GM19035 (cell line): ENCODE measurements around the gene PDE7B.

ENCODE experiments used
- ATAC-seq: cut with Tn5 transposase; IDR thresholded peaks from one replicate; pipeline ENCODE4 v1.9.1; 2021; ENCODE audit not compliant: unreplicated experiment

The PDE7B gene

DNA sequence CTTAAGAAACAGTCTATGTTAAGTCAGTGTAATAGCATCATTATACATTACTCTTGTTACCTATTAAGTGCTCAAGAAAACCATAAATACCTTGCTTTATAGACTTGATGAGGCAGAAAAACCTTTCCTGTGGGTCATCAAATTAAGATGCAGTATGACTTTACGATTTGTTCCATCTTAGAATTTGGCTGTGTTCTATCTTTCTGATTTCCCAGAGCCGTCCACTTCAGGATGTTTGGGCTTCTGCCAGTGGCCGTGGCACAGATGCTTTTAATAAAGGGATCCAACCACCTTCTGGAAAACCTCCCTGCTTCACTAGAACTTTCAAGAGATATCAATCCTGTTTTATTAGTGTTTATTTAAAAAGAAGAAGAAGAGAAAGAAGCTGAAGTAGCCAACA is 71.2 kb downstream of the PDE7B start:
- no peak for ATAC-seq

DNA sequence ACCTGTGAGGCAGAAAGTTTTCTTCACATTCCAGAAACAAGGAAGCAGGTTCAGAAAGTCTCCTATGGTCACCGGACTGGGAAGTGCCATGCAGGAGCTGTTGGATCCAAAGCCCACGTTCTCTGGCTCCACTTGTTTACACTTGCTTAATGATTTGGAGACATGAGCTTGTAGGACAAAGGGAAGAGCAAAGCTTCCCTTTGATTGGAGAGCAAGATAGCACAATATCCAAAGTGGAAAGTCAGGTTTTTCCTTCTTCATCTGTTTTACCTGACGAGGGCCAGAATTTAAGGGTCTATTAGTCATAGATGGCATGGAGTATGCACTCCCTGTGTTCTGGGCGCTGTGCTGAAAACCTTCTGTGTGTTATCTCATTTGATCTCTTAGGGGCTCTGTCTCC is 81.2 kb downstream of the PDE7B start:
- ATAC-seq, result no peak

DNA sequence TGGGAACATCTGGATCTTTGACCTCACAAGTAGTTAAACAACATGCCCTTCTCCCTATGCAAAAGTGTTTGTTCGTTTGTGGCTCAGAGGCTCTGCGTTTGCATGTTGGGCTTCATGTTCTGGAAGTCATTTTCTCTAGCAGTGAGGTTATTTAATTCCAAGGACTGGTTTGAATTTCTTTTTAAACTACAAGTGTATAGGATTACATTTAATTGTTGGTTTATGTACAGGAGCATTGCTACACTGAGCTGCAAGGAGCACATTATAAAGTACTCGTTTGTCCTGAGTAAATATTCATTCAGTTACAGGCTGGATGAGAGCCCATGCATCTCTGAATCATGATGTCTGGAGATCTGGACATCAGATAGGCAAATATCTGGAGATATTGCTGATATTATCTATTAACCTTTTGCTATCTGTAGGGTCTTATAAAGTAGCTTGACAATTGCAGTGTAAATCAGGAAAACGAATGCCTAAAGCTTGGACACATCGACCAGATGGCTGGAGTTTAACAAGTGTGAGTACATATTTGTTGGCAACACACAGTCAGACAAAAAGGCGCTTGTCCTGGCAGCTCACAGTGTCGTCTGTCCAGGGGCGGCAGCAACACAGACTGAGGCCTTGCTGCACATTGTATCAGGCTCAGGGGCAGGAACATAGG is 84.6 kb downstream of the PDE7B start:
- no peak for ATAC-seq

DNA sequence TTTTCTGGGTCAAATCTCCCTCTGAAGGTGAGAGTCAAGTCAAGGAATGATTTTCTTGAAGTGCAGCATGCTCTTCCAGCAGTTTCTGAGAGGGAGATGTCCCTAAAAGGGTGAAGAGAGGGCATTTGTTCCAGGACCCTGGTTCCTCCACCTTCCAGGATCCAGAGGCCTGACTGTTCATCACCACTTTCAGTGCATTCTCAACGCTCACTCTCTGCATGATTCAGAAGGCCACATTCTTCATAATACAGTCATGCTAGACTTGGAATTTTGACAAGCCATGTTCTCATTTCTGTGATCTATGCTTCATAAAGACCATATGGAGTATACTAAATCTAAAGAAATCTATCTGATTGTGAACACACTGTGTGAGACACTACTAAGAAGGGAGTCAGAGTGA is 85.1 kb downstream of the PDE7B start:
- ATAC-seq, result no peak

DNA sequence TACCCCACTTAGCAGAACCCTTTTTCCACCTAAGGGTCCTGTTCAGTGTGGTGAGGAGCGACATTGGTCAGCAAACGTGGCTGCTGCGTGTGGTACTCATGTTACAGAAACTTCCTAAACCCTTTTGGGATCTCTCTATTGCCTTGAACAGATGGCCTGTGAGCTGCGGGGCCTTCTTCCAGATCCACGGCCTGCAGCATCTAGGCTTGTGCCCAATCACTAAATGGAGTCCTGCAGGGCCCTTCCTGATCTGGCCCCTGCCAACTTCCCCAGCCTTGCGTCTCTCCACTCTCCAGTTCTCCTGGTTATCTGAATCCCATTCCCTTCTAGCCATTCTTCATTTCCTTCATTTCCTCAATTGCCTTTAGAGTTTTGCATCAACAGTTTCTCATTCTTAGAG is 85.6 kb downstream of the PDE7B start:
- no peak for ATAC-seq

DNA sequence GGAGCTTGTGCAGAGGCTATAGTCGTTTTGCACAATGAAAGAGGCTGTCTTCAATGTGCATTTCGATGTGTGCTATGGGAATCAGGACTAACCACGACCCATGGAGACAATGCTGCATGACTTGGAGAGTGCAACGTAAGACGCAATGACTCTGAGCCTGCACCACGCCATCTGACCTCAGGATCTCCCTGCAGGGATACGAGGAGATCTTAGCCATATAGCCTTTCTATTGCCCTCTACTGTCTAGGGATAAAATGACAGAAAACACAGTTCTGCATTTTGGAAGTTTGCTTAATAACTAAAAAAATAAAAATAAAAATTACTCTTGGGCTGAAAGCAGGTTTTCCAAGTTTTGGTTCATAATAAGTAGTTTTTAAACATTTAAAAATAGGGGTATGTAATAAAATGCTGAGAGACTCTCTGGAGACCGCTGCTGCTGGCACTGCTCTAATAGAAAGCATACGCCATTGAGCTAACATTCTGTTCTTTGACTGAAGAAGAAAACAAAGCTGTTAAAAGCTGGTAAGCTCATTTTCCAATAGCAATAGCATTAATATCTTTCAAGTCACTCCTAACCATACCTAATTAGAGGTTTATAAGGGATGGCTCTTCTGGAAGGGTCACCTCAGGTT is 87.2 kb downstream of the PDE7B start:
- no peak for ATAC-seq

DNA sequence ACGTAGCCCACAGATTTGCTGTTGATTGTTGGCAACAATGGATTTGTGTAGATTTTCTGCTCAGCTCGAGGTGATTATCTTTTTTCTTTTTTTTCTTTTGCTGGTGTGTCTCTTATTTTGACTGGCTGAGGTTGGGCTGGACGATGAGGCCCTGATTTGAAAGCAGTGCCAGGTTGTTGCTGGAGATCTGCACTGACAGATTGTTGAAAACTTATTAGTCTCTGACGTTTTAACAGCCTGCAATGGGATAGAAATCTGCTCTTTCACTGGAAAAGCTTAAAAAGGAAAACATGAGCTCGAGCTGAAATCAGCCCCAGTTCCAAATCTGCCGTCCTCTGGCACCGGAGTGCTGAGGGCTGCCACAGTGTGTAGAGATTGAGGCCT is 87.7 kb downstream of the PDE7B start:
- no peak for ATAC-seq

DNA sequence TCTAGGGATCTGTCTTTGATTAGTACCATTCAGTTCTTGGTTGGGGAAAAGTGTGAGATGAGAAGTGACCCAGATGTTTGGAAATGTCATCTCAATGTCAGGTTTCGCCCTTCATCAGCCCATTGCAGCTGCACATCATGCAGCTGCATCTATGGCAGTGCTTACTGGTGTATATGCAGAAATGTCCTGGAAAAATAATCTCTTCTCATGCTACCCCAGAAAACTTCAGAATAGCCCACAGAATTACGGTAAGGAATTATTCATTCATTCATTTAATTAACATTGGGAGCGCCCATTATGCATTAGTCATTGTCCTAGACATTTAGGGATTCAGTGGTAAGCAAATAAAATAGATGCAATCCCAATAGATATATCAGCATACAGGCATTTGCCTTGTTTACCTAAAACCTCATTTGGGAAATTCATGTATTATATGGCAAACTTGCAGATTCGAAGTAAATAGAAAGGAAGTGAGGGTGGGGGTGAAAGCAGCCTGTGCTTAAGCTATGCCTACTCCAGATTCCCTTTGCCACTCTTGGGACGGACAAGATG is 89.2 kb downstream of the PDE7B start:
- ATAC-seq, result no peak

DNA sequence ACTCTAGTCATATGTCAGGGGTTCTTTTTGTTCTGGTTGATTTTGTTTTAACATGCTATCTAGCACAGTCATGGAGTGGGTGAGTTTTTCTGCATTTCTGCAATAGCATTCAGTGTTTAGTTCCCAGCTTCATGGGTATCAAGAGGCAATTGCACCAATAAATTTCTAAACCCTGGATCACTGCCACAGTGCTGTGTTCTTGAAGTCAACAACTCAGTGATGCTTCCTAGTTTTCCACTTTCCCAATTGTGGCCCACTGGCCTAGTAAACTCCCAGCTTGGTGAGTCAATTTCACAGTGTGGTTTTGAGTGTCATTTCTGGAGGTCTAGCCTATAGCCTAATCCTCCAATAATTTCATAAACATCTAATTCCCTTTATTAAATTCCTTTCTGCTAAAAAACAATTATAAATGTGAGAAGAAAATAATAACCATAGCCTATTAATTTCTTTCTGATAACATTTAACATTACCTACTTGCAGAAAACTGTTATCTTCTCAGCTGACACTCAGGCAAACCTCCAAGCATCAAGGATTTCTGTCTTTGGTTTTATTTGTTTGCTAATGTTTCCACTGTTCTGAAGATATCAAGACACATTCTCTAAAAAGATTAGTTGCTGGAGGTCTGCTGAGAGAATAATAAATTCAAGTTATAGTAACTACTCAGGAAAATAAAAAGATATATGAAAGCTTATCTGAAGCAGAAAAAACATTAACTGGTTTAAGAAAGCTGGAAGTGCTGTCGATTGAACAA is 89.9 kb downstream of the PDE7B start:
- ATAC-seq, result no peak

DNA sequence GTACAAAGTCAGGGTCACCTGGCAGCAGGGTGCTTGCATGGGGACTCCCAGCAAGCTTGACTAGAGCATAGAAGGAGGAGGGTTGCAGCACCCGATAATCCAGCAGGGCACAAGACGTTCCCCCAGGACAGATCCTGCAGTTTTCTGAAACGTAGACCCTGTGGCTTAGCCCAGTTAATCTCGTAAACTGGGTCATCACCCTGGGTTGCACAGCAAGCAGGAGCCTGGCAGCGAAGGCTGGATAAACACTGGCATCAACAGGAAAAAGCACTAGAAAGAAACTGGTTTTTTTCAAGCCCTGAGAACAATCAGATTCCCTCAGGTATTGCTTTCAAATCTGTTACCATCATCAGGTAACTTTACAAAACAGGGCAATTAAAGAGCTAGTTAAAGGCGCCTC is 92.6 kb downstream of the PDE7B start:
- no peak for ATAC-seq

DNA sequence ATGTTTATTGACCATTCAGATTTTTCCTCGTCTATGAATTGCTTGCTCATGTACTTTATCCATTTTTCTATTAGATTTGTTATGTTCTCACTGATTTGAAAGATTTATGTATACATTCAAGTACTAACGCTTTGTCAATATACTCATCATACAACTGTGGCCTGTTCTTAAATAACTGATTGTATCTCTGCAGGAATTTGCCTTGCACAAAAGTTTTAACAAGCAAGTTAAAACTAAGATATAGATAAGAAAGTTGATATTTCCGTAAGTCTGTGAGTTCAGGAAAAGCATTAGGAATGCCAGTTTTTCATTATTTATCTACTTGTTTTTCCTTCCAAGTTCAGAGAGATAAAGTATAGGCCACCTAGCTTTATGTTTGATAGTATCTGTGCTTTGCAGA is 95.2 kb downstream of the PDE7B start:
- ATAC-seq, result no peak

DNA sequence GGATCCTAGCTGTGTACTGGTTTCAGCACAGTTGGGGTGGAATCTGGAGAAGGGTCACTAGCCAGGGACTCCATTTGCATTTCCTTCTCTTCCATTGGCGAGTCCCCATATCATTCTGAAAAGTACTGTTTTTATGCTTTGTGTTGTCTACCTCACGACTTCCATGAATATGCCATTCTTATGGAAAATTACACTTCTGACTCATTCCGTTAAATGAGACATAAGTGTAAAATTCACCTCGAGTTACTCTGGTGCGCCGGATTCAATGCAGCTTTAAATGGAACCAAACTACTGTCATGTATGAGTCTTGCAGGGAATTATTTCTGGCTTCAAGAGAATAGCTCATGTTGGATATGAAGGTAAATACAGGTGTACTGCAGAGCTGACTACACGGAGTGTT is 99.2 kb downstream of the PDE7B start:
- no peak for ATAC-seq

DNA sequence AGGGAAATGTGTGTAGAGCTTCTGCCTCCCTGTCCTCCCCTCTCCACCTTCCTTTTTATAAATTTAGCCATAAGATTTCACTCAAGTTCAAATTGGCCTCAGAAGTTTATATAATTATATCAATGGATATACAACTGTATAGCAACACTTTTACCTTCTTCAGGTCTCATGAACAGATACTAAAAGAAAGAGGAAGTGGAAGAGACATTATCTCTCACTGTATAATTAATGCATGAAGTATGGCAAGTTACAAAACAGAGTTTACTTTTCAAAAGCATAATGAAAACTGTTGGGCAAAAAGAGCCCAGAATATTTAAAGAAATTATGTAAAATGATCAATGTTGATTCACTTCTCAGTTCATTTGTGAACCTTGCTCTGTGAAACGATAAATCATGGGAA is 99.7 kb downstream of the PDE7B start:
- ATAC-seq, result no peak

DNA sequence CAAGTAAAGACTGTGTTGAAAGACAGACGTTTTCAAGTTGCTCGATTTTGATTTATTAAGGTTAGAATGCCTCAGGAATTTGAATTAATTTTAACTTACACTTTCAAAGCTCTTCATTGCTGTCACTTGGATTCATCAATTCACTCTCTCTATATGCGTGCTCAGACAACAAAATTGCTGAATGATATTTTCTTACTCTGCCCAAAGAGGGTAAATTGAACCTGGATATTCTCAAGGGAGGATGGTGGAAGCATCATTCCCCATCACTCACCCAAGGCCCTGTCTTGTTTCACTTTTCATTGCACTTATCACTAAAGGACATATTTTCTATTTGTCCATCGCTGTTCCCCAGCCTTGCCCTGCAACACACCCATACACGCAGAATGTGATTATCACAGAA is 102.3 kb downstream of the PDE7B start:
- ATAC-seq, result no peak

DNA sequence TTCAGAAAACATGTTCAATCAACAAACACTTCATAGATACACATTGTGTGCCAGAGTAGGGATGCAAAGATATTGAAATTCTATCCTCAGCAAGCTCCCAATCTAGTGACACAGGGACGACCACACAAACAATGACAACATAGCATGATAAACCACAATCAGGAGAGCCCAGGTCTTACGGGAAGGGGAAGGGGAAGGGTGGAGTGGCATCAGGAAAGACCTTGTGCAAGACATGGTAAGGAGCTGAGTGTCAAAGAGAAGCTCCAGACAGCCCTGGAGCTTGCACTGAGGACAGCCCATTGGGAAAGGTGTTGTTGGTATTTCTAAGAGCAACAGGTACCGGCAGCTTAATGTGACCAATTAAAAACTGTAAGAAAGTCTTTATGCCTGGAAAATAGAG is 103.6 kb downstream of the PDE7B start:
- ATAC-seq, result no peak

DNA sequence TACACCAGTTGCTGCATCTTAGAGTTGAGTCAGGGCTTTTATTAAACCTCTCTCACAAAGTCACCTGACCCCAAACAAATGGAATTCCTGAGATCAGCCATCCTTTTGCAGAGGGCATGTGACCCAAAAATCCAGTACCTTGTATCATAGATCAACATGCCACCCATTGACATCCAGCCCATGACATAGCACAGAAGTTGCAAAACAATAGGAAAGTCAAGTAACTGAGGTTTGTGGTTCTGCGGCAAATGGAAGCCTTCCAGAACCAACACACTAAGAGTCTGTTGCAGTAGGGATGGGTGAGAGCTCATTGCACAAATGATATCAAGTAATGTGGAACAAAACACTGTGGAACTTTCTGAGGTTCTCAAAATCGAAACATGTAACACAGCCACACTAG is 111.2 kb downstream of the PDE7B start:
- ATAC-seq, result no peak

DNA sequence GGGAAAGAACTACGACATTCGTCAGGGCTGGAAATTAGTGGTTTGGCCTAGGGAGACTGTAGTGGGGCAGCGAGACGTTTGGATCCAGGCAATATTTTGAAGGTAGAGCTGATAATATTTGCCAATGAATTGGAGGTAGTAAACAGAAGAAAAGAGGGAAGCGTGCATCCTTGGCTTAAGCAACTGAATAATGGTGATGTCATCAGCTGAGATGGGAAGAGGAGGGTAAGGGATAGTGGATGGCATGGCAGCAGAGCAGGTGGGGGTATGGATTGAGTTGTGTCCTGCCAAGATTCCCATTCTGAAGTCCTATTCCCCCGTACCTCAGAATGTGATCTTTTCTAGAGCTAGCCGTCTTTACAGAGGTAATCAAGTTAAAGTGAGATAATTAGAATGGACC is 119.2 kb downstream of the PDE7B start:
- ATAC-seq, result no peak

DNA sequence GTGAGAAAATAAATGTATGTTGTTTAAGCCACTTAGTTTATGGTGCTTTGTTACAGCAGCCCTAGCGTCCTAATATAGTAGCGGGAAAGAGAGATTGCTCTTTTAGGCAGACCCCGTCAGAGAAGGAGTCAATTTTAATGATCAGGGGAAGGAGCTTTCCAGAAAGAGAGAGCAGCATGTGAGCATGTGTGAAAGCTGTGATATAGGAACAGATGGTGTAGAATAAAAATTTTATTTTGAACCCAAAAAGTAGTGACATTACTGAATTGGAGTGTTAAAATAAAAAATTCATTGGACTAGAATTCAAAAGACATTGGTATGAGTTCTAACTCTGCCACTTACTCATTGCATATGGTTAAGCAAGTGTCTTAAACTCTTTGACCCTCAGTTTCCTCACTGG is 119.8 kb downstream of the PDE7B start:
- no peak for ATAC-seq

DNA sequence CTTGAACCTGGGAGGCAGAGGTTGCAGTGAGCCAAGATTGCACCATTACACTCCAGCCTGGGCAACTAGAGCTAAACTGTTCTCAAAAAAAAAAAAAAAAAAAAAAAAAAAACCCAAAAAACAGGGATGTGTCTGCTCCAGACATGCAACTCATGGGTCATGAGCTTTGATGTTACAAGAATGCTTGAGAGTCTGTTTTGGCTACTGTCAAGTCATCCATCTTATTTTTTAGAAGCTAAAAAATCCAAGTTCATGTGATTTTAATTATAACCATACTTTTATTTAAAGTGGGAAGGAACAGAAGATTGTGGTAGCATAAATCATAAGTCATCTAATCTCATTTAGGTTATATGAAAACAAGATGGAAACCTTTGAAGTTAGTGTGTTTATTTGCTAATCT is 120.6 kb downstream of the PDE7B start:
- ATAC-seq, result no peak

DNA sequence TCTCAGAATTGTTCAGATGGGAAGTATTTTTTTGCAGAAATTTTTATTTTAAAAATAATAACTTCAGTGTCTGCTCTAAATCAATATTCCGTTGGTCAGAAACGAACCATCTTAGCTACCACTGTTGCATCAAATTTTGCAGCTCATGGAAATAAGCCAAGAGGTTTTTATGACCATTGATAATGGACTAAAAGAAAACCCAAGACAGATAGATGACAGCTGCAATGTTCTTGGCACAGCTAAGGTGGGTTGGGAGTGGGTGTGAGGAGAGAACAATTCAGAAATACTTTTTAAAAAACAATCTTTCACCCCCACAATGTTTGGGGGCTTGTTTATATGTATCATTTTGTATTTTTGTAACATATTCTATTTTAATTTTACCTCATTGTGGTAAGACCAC is 121.1 kb downstream of the PDE7B start:
- no peak for ATAC-seq

DNA sequence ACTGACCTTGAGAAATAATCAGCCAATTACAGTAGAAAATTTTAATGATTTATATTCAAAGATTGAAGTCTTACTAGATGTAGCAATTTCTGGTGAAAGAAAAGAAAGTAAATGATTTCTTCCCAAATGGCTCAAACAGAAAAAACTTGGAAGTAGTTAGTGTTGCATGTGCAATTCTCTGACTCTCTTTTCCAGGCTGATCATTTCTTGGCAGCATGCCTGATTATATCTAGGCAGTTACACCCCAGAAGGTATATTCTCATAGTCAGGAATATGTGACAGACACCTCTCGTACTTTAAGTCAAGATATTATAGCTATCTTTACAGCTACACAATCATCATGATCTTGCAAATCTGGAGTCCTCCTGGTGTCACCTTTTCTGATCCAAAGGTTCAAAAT is 122.9 kb downstream of the PDE7B start:
- no peak for ATAC-seq

DNA sequence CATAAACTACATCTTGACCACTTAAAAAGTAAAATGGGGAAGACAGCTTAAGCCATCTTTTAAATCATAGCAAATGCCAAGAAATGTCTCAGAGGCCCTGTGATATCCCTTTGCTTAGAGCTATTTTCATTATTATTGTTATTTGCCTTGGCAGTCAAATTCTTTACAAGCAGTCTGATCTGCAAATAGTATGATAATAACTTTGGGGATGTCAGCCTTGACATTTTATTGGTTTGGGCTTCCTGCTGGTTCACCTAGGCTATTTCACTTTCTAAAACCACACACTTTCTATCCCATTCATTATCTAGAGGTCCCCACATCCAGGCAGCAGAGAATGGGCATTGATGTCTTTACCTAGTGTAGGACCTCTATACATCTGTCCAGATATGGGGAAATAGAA is 125.1 kb downstream of the PDE7B start:
- no peak for ATAC-seq
